Activated T-helper 1 cell treated with Interleukin-2 at 50 U/mL for 16 hours (primary cell): ENCODE data around the gene FOXA2.
"Not testable (repeated sequence)": the region's sequence is repeated elsewhere in the genome, so short reads cannot be mapped to it uniquely, and the experiment has no call there.

ENCODE experiments used
- DNase-seq: peaks from one replicate; pipeline ENCODE4 v3.0.0-alpha.2; 2020; ENCODE audit warnings: low read depth

Gene FOXA2

DNA sequence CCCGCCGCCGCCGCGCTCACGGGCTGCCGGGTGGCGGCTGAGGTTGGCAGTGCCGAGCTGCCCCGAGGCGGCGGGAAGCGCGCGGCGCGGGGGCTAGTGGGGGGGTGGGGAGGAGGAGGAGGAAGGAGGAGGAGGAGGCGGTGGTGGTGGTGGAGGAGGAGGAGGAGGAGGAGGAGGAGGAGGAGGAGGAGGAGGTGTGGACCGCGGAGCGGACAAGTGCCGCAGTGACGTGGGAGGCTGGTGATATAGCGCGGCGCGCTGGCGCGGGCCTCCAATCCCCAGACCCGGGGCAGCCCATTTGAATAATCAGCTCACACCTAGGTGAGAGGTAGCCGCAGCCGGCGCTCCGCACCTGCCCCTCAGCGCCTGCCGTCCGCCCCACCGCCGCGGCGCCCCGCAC is at the start of gene FOXA2:
Gene FOXA2 (minus strand): TSS at position 51 of the 400 bp plus-strand sequence. CDS start 294 bp downstream, outside the sequence.
- DNase-seq, result no peak

DNA sequence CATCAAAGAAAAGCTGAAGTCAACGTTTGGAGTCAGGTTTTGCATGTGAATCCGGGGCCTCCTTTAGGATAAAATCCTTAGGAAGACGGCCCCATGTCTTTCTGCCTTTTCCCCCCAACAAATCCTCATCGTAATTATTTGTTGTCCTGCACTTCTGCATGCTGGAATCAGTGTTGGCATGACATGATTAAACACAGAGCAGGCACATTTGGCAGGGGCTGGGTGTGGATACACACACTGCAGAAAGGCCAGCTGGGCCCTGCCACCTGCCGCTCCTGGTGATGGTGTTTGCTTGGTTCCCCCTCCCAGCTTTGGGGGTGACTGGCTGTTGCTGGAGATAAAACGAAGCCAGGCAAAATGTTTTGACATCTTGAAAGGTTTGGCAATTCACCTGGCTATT is 46.3 kb upstream of the FOXA2 start:
- DNase-seq, result no peak

DNA sequence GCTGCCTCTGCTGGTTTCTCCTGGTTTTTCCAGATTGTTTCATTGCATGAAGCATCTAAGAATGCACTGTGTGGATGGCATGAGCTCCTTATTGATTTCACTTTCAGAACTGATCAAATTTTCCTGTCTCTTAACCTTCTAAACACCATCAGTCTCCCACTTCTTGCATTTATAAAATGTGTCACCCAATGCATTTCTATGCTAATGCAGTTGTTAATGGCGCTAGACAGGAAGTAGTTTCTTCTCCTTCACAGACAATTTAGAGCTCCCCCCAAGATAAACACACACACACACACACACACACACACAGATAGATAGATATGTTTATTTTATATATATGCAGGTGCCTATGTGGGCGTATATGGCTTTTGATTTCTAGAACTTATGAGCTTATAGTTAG is 45.6 kb upstream of the FOXA2 start:
- DNase-seq, result no peak

DNA sequence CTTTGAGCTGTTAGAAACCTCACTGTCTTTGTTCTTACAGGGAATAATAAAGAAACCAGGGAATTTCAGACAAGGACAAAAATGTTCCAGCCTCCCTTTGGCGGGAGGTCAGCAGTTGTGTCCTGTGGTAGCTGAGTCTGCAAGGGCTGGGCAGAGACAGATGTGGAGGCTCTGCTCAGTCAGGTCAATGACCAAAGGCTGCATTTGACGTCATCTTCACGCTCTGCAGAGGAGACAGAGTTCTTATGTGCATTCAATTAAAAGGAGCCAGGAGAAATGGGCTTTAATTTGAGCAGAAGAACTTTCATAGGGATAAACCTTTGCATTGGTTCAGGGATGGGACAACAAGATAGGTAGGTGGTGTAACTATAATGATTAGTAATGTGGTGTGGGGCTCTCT is 45.1 kb upstream of the FOXA2 start:
- no peak for DNase-seq

DNA sequence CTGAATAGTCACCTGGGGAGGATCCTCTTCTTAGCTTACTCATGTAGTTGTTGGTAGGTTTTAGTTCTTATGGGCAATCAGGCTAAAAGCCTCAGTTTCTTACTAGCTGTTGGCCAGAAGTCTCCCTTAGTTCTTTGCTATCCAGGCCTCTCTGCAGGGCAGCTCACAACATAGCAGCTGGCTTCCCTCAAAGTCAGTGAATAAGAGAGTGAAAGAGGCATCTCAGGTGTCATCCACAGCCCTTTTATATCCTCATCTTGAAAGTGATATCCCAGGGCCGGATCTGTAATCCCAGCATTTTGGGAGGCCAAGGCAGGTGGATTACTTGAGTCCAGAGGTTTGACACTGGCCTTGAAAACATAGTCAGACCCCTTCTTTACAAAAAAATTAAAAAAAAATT is 42.1 kb upstream of the FOXA2 start:
- DNase-seq, result no peak

DNA sequence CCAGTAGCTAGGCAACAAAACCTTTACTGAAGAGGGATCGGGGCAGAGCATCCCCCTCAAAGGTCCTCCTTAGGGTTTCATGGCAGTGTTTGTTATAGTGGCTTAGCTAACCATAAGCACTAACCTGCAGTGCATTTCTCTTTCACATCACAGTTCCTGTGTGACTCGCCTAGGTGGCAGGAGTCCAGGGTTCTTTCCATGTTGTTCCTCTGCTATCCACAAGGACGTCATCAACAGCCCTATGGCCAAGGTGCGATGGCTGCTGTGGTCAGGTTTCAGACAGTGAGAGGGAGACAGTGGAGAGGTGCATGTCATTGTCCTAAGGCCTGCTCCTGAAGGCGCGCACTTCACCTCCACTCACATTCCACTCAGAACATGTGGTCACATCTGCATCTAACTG is 38.8 kb upstream of the FOXA2 start:
- DNase-seq, result no peak

DNA sequence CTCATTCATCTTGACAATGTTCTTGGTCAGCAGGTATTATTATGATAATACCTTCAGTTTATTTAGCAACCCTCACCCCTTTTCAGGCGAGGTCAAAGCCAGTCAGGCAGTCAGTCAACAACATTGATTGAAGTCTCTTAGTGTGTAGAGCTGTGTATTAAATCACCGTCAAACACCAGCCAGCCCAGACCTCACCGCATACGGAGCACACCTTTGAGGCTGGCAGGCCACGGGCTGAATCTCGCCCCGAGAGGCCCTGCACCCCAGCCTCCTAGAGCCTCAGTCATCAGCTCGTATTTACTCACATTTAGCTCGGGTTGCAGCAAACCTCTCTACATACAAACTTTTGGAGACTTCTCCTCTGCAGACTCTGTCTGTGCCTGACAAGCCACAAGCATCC is 36.0 kb upstream of the FOXA2 start:
- DNase-seq, result no peak

DNA sequence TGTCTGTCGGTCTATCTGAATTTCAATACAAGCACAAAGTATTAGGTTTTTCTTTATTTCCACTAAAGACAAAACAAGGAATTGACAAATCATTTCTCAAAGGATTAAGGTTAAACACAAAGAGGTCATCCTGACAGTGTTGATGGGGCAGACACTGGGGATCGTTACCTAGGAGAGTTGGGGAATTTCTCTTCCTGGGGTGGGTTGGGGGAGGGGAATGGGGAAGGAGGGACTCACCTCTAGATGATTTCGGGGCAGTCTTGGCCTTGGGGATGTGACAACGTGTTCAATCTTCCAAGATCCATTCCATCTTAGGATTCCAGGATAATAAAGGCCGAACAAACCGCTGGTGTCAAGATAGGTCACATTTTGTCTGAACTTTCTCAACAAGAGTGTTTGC is 35.4 kb upstream of the FOXA2 start:
- DNase-seq, result no peak

DNA sequence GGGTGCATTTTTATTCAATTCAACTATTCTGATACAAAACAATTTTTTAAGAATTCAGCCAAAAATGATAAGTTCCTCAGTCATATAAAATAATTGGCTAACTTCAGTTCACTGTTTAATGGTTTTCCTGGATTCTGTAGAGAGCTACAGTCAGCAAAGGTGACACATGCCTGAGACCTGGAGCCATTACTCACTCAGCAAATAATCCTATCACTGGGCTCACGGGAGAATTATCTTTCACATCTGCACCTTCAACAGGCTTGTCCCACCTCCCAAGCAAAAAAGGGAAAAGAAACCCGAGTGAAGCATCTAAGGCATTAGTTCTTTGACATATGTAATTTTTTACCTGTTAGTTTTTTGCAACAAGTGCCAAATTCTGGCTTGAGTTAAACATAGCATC is 34.9 kb upstream of the FOXA2 start:
- DNase-seq, result no peak

DNA sequence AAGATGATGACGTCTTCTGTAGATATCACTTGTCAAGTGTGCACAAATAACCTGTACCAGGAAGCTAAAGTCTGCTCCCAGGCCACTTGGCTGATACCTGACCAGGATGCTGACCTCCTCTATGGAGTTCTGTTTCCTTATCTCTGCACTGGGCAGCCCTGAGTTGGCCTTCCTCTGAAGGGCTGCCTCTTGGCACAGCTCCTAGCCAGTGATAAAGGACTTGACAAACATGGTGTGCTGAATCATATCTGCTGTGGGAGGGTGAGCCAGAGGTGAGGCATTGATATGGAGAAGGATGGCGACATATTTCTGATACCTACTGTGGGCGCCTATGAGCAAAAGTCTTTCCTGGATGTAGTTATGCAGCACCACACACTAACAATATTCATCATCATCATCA is 32.8 kb upstream of the FOXA2 start:
- no peak for DNase-seq

DNA sequence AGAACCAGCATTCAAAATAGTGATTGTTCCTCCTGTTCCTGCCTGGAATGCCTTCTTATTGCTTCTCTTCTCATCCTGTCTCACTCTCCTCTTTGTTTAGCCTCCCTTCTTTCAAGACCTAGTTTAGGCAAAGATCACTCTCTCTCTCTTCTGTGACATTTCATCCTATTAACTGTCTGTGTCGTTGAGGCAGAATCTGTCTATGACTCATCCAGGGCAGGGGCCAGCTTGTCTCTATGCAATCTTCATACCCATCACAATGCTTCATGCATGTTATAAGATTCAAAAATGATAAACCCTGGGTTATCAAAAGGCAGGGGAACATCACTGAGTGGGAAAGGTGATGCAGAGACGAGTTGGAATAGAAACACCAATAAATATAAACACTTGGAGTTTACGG is 32.2 kb upstream of the FOXA2 start:
- no peak for DNase-seq

DNA sequence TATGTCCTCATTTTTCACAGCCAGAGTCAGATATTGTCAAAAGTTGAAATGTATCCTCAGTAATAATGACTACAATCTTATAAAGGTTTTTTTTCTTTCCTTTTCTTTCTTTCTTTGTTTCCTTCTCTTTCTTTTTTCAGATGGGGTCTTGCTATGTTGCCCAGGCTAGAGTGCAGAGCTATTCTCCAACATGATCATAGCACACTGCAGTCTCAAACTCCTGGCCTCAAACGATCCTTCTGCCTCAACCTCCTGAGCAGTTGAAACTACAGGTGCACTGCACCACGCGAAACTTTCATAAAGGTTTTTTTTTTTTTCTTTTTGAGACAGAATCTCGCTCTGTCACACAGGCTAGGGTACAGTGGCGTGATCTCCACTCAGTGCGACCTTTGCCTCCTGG is 31.1 kb upstream of the FOXA2 start:
- no peak for DNase-seq

DNA sequence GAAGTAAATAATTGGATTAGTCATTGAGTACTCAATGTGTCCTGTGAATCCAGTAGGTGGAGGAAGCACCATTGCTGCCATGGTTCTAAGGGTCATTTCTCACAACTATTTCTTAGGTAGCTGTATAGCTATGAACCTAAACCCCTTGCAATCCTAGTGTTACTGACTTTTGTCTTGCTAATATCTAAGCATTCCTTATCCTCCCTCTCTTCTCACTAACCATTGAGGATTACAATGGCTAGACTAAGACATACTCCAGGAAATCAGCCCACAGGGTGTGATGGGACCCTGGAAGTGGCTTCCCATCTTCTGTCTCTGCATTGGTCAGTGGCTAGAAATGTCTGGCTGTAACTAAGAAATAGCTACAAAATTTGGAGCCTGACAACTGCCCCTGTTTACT is 27.3 kb upstream of the FOXA2 start:
- no peak for DNase-seq

DNA sequence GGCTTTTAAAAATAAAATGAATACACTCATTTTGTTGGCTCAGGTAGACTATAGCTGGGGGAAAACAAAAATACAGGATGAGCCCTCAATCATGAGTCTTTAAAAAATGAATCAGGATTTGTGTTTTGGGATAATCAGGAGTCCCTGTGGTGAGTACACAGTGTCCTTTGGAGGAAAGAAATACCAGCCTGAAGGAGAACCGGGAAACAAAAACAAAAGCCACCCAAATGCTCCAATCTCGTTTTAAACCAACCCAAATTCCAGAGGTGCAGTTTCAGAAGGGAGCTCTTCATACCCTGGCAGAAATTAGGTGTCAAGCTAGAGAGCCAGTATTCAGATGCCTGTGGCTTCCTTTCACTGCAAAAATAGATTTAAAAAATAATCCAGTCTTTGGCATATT is 23.3 kb upstream of the FOXA2 start:
- DNase-seq, result no peak

DNA sequence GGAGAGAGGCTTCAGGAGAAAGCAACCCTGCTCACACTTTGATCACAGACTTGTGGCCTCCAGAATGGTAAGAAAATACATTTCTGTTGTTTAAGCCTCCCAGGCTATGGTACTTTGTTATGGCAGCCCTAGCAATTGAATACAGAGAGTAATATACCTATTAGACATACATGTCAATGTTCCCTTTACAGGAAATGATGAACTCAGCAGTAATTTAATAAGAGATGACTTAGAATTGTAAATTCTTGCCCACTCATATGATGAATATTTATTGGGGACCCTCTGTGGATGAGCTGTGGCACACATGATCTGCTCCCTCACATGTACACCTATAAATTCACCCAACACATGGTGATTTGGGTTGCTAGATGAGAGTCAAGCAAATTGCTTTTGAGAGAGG is 20.4 kb upstream of the FOXA2 start:
- no peak for DNase-seq

DNA sequence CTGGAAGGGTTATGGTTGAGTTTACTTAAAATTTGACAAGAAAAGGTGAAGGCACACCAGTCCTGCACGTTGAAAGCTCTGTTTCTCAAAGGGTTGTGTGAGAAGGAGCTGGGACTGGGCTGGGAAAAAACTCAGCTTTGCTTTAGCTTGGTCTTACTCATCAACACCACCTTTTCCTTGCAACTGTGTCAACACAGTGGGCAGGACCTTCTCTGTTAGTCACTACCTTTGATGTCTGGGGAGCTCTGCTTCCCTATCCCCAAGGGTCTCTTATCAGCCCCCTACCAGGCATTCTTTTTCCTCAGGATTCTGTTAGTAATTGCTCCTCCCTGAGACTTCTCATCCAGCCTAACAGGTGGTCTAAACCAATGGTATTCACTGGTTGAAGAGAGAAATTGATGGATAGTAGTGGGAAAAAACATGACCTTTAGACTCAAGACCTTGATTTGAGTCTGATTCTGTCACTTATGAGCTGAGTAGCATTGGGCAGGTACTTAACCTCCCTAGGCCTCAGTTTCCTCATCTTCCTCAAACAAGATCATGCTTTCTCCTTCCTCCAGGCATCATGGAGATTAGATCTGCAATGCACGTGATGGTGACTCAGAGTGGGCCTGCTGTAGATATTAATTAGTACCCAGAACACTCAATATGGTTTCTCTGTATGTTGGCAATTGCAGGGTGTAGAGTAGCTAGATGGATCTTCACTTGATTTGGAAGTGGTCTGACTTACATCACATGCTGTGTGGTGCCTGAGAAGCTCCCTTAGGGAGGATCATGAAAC is 17.2 kb upstream of the FOXA2 start:
- no peak for DNase-seq

DNA sequence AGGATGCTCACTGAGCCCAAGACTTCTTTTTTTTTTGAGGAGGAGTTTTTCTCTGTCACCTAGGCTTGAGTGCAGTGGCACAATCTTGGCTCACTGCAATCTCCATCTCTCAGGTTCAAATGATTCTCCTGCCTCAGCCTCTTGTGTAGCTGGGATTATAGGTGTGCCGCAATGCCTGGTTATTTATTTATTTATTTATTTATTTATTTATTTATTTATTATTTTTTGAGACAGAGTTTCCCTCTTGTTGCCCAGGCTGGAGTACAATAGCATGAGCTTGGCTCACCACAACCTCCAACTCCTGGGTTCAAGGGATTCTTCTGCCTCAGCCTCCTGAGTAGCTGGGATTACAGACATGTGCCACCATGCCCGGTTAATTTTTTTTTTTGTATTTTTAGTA is 14.9 kb upstream of the FOXA2 start:
- DNase-seq, result not testable (repeated sequence)

DNA sequence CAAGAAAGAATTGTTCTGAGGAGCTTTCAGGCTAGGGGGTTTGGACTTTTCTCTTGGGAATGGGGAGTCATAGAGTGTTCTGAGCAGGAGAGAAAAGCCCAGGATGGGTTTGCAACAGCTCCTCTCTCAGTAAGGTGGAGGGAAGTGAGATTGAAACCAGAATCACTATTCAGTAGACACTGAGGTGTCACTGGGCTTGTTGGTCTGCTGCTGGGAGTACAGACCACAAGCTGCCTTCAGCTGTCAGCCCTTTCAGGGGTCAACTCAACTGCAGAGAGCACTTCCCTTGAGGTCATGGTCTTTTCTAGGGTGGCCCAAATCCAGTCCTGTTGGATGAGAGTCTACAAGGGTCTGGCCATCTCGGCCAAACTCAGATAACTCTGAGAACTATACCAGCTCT is 12.9 kb upstream of the FOXA2 start:
- no peak for DNase-seq

DNA sequence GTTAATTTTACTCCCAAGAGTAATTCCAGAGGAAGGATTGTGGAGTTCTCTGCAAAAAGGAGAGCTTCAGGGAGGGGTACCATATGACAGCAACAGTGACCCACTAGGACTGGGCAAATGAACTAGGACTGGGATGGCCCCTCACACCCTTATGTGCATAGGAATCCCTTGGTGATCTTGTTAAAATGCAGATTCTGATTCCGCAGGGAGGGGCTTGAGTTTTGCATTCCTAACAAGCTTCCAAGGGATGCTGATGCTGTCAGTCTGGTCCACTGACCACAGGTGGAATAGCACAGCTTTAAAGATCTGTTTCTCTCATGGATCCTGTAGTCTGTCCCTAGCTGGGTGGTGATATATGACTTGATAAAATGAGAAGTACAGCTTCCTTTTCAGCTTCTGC is 6.3 kb upstream of the FOXA2 start:
- DNase-seq, result no peak

DNA sequence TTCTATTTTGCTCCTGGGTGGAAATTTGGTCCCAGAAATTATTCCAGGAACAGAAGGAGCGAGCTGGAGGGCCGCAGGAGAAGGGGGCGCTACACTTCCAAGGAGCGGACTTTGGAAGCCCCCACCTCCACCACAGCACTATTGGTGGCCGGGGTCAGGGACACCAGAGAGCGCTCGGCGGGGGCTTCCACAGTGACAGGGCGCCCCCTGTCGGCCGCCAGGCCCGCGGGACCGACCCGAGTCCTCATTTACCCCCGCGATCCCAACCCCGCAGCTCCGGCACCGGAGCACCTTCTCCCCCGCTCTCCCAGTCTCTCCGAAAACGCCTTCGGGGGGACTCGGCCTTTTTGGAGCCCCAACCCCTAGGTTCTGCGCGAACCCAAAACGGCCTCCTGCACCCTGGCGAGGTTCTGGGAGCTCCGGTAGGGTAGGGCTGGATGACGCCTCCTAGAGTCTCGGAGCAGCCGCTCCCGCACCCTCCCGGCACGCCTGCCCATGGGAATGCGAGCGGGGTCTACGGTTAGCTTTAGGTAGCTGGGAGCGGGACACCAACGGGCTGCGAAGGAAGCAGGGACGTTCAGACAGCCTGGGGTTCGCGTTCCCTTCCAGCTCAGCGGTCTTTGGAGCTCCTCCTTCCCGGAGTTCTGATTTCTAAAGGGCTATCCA is 2.4 kb upstream of the FOXA2 start:
- DNase-seq, result no peak

DNA sequence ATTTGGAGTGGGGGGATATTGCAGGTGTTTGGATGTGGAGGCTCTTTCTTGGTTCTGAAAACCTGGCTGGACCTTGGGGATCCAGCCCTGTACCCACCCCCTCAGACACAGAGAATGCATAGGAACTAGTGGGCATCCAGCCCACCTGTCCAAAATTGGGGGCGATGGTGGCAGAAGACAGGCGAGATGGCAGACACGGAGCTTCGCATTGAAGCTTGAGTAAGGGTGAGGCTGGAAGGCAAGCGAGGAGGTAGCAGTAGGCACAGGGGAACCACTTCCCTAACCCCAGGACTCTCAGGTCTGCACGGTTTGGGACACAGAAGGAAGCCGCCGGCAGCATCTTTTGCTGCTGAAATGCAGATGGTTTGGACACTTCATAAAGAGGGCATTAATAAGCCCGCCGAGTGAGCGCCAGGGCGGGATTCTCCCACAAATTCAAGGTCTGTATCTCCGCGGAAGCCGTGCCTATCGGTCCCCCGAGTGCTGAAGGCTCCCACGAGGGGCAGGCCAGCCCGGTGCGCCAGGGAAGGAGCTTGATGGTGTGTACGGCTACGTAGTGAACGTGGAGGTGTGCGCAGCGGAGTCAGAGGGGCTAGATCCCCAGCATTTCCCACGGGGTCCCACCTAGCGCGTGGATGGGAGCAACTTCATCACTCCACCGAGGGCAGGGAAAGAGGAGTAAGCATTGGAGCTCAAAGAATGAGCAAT is 1.6 kb upstream of the FOXA2 start:
- DNase-seq, result no peak

DNA sequence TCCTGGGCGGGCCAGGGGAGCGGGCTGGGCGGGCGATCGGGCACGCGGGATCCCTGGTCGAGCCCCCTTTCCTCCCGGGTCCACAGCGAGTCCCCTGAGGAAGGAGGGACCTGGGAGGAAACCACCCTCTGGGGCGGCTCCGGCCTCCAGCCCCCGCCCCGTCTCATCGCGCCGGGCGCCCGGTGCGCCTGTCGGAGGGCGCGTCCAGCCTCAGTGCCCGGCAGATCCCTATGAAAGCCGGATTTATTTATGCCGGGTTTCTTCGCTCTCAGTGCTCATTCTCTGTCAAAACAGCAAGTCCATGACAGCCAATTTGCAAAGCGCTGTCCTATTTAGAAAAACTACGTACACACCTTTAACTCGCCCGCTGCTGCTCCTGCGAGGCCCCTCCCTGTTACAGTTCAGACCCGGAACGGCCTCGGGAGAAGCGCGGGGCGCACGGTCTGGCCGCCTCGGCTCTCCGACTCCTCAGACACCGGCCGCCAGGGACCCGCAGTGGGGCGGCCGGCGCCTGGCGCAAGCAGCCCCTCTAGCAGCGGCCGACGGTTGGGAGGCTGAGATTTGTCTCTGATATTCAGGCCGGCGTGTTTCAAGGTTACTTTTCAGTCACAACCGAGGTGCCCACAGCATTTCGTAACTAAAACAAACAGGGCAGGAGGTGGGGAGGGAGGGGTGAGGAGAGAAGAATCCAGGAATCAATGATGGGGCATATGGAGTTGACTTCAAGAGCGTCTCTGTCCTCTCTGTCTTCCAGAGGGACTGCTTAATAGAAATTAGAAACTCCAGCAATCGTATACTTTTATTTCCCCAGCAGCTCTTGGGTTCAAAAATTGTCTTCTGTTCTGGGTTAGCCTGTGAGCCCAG is 782 bp upstream of the FOXA2 start:
- DNase-seq, result no peak
